DMS 273 (cell line): ENCODE results near the gene CHRM2.

Experiments used
- DNase-seq: peaks from one replicate; lab custom pipeline; 2025; ENCODE audit not compliant: unreplicated experiment; lab: John Stamatoyannopoulos, UW

CHRM2 gene

GRCh38 chr7:136891850-136892249 lies 23.4 kb downstream of the CHRM2 start:
- no peak for DNase-seq

DNA sequence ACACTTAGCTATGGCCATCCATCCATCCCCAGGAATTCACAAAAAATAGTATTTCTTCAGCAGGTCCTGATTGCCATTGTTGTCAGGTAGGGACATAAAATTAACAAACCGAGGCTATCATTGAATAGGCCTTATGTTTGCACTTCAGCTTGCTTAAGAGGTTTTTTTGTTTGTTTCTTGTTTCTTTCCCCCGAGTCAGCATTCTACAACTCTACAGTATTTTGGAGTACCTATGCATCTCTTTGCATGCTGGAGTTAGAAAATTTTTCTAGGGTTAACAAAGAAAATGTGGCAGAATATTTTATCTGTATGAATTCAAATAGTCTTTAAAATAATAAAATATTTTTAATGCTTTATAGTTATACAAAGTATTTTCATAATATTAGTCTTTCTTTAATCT lies 26.3 kb downstream of the CHRM2 start:
- DNase-seq: no peak

DNA sequence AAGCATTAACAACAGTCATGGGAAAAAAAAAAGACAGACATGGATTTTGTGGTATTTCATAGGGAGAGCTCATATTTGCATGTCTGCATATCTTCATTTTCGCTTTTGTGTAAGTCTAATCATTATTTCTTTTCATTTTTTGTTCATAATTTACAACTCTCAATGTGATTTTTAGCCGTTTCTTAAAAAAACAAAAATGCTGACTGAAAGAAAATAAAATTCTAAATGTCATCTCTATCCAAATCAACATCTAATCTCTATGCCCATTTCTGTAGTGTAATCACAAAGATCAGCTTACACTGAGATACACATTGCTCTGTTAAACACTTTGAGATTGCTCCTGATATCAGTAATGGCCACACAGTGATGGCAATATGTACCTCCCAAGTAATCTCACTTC lies 29.2 kb downstream of the CHRM2 start:
- no peak for DNase-seq

- DNase-seq: no peak
These were observed 31.6 kb downstream of the CHRM2 start for GRCh38 chr7:136900005-136900404.

GRCh38 chr7:136910771-136911170 lies 42.3 kb downstream of the CHRM2 start:
- no peak for DNase-seq

DNA sequence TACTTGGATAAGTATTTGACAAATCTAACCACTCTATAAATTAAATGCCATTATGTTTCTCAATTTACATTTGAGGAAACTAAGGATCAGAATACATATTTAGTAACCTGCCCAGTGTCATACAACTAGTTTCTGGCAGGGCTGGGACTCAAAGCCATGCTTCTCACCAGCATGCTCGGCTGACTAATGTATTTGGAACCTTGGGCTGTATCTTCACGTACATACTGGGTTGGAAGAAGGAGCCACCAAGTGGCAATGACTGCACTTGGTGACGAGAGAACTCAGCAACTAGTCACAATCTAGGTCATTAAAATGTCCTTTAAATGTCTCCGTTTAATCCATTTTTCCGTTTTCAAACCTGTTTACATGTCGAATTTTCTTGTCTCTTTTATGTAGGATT lies 42.9 kb downstream of the CHRM2 start:
- DNase-seq: no peak

- no peak for DNase-seq
These were observed 43.9 kb downstream of the CHRM2 start for GRCh38 chr7:136912339-136912738.

GRCh38 chr7:136914016-136914415 lies 45.6 kb downstream of the CHRM2 start:
- no peak for DNase-seq

DNA sequence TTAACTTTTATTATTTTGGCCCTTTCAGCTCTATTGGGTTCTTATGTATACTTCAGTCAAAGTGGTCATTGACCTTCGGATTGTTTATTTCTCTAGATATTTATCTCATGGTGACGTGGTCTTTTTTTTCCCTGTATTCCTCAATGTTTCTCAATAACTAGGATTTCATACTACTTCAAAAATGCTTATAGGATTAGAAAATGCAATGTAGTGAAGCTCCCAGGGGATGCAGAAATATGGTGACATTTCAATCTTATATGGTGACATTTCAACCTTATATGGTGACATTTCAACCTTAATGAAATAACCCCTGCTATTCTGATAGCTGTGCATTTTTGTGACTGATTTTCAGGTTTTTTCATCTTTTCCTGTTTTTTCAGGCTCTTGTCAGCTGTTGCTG lies 51.4 kb downstream of the CHRM2 start:
- no peak for DNase-seq

DNA sequence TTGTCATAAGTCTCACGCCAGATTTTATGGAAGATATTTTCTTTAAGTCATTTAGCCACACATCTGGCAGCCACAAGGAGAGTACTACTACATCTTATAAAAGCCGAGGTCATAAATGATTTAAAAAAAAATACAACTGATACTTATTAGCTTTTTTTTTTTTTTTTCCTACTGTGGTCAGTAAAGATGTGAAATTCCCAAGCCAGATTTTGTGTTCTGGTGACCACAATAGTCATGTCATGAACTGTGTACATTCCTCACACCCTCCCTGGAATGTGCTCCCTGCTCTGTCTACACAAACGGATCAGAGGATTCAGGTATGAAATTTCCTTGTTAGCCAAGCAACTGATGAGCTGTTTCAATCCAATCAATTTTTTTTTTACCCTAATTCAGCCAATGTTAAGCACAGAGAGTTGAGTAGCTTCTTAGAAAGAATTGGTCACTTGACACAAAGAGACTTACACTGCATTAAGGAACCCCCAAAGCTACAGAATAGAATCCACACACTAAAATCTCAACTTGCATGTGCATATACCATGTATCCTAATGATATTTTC lies 54.7 kb downstream of the CHRM2 start:
- DNase-seq: no peak

GRCh38 chr7:136925044-136925443 lies 56.6 kb downstream of the CHRM2 start:
- DNase-seq: no peak

DNA sequence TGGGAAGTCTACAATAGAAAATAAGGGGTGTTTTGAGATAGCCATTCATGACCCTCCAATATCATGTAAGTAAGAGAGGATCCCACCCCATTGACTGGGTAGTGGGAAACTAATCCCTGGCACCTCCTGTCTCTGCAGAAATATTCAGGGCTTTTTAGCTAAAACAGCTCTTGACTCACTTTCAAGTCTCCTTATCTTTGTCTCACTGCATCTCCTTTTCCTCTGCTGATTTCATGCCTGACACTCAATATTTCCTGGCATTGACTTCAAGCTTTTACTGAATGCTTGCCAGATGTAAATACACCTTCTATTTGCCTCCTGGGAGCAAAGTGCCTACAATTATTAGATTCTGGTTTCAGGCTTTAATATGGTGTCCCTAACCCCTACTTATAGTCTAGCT lies 57.1 kb downstream of the CHRM2 start:
- DNase-seq: no peak

DNA sequence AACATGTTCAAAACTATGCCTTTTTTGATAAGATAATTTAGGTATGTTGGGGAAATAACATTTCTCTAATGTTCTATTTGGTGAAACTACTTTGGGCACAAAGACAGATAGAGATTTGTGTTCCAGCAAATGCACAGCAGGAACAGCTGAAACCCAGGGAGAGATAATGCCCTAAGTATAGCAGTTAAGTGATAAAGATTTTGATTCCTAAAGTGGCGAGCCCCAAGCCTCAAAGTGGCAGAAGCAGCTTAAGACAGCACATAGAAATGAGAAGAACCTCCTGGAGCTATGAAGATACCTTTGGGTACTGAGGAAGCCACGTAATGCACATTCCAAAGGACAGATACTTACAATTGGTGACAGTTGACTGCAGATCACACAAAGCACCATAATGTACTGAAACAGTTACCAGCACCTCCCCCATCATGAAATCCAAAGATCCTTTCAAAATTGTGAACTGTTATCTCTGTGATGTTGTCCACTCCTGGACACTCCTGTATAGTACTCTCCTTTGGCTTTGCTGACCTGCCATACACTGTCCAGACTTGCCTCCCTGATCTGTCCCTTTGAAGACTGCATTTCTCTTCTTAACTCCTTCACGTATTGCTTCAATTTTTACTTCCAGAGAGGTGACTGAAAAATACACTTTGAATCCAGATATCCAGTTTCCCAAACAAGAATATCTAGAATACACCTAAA lies 62.9 kb downstream of the CHRM2 start:
- DNase-seq: no peak

GRCh38 chr7:136937436-136937835 lies 69.0 kb downstream of the CHRM2 start:
- no peak for DNase-seq

- DNase-seq: no peak
These were observed 70.0 kb downstream of the CHRM2 start for GRCh38 chr7:136938476-136938875.

DNA sequence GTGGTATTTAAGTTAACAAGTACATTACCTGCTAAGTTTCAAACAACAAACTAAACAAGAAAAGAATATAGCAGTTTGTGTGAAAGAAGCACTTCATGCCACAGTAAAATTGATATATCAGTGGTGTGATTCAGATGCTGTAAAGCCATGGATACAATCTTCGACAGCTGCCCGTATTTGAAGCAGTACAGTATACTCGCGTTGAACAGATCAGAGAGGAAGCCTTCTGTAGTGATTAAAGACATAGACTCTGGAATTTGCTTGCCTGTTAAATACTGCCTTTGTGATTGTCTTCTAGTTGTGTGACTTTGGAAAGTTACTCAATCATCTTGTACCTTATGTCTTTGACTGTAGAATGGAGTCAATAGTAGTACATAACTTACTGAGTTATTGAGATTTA lies 71.7 kb downstream of the CHRM2 start:
- DNase-seq: no peak

DNA sequence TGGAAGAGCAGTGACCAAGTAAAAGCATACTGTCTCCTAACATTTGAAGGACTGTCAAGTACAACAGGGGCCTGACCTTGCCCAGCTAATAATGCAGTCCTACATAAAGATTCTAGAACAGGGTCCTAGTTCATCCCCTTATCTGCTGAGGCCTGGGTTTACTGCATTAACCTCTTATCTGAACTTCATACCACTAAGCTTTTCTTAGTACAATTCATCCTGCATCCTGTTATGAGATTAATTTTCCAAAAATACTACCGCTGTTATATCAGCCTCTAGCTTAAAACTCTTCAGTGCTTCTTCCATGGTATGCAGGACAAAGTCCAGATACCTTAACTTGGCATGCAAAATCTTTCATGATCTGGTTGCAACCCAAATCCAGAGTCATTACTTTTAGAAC lies 72.5 kb downstream of the CHRM2 start:
- DNase-seq: no peak

- no peak for DNase-seq
These were observed 73.4 kb downstream of the CHRM2 start for GRCh38 chr7:136941816-136942215.

GRCh38 chr7:136942401-136942800 lies 73.9 kb downstream of the CHRM2 start:
- no peak for DNase-seq

- no peak for DNase-seq
These were observed 74.5 kb downstream of the CHRM2 start for GRCh38 chr7:136942994-136943393.

GRCh38 chr7:136947347-136947746 lies 78.9 kb downstream of the CHRM2 start:
- DNase-seq: no peak

DNA sequence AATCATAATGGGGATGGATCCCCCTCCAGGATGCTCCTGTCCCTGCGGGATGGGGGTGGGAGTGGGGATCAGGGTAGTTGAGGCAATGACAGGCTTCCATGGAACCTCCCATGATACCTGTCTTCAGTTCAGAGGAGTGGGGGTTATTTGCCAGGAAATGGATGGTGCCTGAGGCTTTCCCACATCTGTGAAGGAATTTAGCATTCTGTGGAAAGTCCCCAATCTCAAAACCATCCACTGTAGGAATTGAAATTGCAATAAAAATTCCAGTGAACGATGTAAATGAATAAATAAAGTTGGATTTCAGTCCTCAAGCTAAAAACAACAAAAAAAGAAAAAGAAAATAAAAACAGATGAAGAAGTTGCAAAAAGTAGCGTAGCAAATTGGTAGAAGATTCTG lies 81.9 kb downstream of the CHRM2 start:
- no peak for DNase-seq

DNA sequence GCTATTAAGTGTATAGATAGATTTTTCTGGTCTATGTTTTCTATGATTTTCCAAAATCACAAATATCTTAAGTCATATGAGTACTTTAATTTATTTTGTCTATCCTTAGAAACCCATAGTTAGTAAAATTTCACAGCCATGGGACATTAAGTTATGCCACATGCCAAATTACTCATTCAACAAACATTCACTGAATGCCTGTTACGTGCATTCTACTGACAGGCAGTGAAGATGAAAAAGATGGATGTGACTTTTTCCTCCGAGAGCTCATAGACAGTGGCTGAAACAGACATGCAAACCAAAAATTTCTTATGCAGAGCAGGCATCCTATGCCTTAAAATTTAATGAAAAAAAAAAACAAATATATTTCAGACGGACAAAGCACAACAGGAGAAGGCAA lies 84.9 kb downstream of the CHRM2 start:
- no peak for DNase-seq
